Type B pancreatic cell (in vitro differentiated cells): ENCODE data around the gene SEMA5A. TPM values are rescaled to one million over a fixed set of nuclear protein-coding genes. Genes with fewer than 3 reads are reported as not detected.

ENCODE experiments used
- DNase-seq: peaks from one replicate; pipeline ENCODE4 v3.0.0; 2021; ENCODE audit warnings: mixed read lengths; ENCODE audit not compliant: unreplicated experiment; ENCODE audit errors: extremely low spot score
- H3K27ac Mint-ChIP-seq: 2 replicates; pipeline ENCODE4 v1.8.0; 2021; ENCODE audit warnings: mild to moderate bottlenecking, mixed read lengths
- H3K27me3 Mint-ChIP-seq: 2 replicates; pipeline ENCODE4 v1.8.0; 2021; ENCODE audit warnings: mixed read lengths
- H3K36me3 Mint-ChIP-seq: 2 replicates; pipeline ENCODE4 v1.8.0; 2021; ENCODE audit warnings: mixed read lengths
- H3K4me1 Mint-ChIP-seq: one replicate; pipeline ENCODE4 v1.8.0; 2021; ENCODE audit warnings: mixed read lengths; ENCODE audit not compliant: unreplicated experiment
- H3K4me3 Mint-ChIP-seq: 2 replicates; pipeline ENCODE4 v1.8.0; 2021; ENCODE audit warnings: mild to moderate bottlenecking, mixed read lengths
- H3K9me3 Mint-ChIP-seq: 2 replicates; pipeline ENCODE4 v1.8.0; 2021; ENCODE audit warnings: mixed read lengths
- total RNA-seq: library from RNA; stranded (reverse); gene quantifications from 2 replicates; pipeline ENCODE4 v1.2.1, GENCODE V29; 2021; ENCODE audit warnings: low replicate concordance
- TF ChIP-seq, protein P1 (sequence below): fragments of 200-600 bp; sonication (generic); conservative IDR thresholded peaks from 2 replicates; pipeline ENCODE4 v1.5.0; 2021; ENCODE audit warnings: antibody characterized with exemption, mild to moderate bottlenecking

SEMA5A gene
- total RNA-seq, 1 donor from 2014 or later: 92.9 TPM

DNA sequence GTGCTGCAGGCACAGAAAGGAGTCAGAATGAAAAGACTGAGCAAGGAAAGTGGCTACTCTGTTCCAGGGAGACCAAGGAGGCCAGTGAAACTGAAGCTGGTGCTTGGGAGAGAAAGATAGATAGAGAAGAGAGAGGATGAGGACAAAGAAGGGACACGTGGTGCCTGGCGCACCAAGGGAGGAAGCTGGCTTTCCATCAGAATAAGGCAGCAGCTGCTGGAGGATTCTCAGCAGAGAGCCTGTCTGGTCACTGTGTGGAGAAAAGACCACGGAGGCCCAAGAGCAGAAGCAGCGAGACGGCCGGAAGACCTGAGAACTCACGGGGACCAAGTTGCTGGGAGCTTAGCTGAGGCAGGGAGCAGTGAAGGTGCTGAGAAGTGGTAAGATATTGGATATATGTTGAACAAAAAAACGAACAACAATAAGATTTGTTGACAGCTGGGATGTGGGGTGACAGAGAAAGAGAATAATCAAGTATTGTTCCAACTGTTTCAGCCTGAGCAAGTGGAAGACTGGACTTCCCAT, 116.1 kb downstream of the SEMA5A start:
- no peak for DNase-seq
- Mint-ChIP-seq H3K9me3 (no peaks in the 10 kb centered on the region), H3K4me3 (no peak overlapping the region), H3K27ac (no peak overlapping the region), H3K4me1 (peaks cover 25% of the 10 kb centered on the region), H3K36me3 (peaks cover under 1% of the 10 kb centered on the region), H3K27me3 (no peaks in the 10 kb centered on the region)
- TF ChIP-seq, protein P1, sequence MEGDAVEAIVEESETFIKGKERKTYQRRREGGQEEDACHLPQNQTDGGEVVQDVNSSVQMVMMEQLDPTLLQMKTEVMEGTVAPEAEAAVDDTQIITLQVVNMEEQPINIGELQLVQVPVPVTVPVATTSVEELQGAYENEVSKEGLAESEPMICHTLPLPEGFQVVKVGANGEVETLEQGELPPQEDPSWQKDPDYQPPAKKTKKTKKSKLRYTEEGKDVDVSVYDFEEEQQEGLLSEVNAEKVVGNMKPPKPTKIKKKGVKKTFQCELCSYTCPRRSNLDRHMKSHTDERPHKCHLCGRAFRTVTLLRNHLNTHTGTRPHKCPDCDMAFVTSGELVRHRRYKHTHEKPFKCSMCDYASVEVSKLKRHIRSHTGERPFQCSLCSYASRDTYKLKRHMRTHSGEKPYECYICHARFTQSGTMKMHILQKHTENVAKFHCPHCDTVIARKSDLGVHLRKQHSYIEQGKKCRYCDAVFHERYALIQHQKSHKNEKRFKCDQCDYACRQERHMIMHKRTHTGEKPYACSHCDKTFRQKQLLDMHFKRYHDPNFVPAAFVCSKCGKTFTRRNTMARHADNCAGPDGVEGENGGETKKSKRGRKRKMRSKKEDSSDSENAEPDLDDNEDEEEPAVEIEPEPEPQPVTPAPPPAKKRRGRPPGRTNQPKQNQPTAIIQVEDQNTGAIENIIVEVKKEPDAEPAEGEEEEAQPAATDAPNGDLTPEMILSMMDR: no peak

DNA sequence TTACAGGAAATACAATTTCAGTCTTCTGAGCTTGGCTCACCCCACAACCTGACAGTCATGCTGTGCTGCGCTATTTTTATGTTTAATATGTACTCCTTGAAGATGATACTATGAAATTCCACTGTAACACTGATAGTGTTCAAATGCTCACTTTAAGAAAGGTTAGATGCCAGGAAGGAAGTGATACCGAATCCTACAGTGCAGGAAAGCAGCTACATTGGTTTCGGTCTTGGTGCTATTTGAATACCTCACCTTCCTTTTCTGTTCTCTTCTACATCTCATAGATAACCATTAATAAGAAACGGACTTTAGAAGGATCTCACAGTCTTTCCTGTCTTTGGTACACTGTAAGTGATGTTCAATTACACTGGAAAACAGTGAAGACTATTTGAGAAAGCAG, 117.6 kb downstream of the SEMA5A start:
- Mint-ChIP-seq H3K4me3 (no peak overlapping the region), H3K36me3 (peaks cover 5% of the 10 kb centered on the region), H3K9me3 (no peaks in the 10 kb centered on the region), H3K27me3 (no peaks in the 10 kb centered on the region), H3K4me1 (peaks cover 39% of the 10 kb centered on the region), H3K27ac (no peak overlapping the region)
- TF ChIP-seq, protein P1: no peak
- no peak for DNase-seq

DNA sequence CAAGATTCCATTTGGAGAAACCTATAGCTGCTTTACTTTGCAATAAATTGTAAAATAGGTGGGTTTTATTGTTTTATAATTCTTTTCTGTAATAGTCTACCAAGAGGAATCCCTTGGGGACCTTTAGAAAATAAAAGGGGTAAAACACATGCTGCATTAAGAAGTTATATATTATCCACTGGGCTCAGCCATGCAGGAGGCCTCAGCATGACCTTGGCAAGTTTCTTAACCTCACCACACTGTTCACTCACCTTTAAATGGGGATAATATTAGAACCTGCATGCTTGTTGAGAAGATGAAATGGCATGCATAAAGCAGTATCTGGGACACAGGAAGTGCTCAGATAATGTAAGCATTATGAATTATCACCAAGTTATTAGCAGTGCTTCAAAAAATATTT, 120.2 kb downstream of the SEMA5A start:
- Mint-ChIP-seq H3K36me3 (peaks cover 10% of the 10 kb centered on the region), H3K4me1 (peaks cover 48% of the 10 kb centered on the region), H3K27me3 (no peaks in the 10 kb centered on the region), H3K4me3 (no peak overlapping the region), H3K9me3 (no peaks in the 10 kb centered on the region), H3K27ac (no peak overlapping the region)
- TF ChIP-seq, protein P1: no peak
- no peak for DNase-seq

DNA sequence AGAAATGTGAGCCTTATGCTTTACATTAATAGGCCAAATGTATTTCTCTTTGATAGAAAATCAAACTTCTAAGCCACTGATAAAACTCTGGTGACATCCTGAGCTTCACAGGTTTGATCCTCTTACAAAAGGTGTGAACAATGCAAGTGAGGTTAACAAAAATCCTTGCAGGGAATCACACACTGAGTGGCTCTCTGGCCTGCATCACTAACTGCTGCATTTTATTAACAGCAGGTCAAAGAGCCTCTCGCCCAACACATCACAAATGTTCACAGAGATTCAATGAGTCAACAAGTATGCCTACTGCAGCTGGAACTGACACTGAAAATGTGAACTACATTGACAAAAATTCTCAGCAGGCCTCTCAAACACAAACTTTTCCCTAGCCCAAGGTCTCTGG, 122.3 kb downstream of the SEMA5A start:
- H3K4me1 Mint-ChIP-seq: peaks cover 55% of the 10 kb centered on the region
- H3K9me3 Mint-ChIP-seq: peaks cover 10% of the 10 kb centered on the region
- H3K36me3 Mint-ChIP-seq: peaks cover 19% of the 10 kb centered on the region
- no peak for DNase-seq
- TF ChIP-seq, protein P1: no peak
- no peak overlapping the region for H3K4me3 Mint-ChIP-seq
- H3K27me3 Mint-ChIP-seq: no peaks in the 10 kb centered on the region
- H3K27ac Mint-ChIP-seq: no peak overlapping the region

DNA sequence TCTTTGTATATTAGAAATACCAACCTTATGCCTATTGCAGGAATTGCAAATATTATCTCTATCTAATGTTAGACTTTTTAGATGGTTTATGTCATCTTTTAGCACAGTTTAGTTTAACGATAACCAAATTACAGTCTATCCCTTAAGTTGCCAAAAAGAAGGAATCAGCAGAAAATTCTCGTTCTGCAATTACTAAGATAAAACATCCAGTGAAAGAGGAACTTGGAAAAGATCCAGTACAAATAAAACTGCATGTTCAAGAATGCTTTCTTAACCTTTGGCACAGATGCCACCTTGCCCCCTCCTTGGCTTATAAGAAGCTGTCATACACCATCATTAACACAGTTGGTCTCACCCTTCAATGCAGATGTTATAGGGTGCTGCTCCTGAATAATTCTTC, 124.0 kb downstream of the SEMA5A start:
- H3K36me3 Mint-ChIP-seq: peaks cover 28% of the 10 kb centered on the region
- peaks cover 10% of the 10 kb centered on the region for H3K9me3 Mint-ChIP-seq
- no peak overlapping the region for H3K27ac Mint-ChIP-seq
- H3K4me1 Mint-ChIP-seq: peaks cover 51% of the 10 kb centered on the region
- no peaks in the 10 kb centered on the region for H3K27me3 Mint-ChIP-seq
- TF ChIP-seq, protein P1: no peak
- H3K4me3 Mint-ChIP-seq: peak overlapping the region; percentile 15
- DNase-seq: no peak

DNA sequence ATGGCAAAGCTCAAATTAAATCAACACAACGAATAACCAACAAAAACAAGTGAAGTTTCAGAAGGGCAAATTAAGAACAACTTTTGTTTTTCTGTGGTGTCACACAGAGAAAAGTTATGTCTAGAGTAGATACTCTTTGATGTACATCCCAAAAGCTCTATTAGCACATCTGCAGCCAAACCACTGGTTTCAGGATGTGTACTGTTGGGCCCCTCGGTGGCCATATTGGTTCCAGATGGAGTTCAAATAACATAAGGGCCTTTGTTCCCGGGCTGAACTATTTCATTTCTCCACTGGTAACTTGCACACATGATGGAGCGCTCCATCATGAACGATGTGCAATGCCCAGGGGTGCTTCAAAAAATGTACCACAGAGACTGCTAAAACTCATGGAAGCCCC, 126.1 kb downstream of the SEMA5A start:
- Mint-ChIP-seq H3K9me3 (peaks cover 10% of the 10 kb centered on the region), H3K4me3 (no peak overlapping the region), H3K4me1 (peaks cover 56% of the 10 kb centered on the region), H3K27me3 (no peaks in the 10 kb centered on the region), H3K36me3 (peaks cover 28% of the 10 kb centered on the region), H3K27ac (no peak overlapping the region)
- DNase-seq: no peak
- TF ChIP-seq, protein P1: no peak
